Measurements from ENCODE around the gene UAP1L1. TPM values are rescaled to one million over a fixed set of nuclear protein-coding genes. Genes with fewer than 3 reads are reported as not detected.
"Not testable (repeated sequence)": the region's sequence is repeated elsewhere in the genome, so short reads cannot be mapped to it uniquely, and the experiment has no call there.

The UAP1L1 gene
- total RNA-seq, 1 experiment from 2014 or later = 24.6 TPM

DNA sequence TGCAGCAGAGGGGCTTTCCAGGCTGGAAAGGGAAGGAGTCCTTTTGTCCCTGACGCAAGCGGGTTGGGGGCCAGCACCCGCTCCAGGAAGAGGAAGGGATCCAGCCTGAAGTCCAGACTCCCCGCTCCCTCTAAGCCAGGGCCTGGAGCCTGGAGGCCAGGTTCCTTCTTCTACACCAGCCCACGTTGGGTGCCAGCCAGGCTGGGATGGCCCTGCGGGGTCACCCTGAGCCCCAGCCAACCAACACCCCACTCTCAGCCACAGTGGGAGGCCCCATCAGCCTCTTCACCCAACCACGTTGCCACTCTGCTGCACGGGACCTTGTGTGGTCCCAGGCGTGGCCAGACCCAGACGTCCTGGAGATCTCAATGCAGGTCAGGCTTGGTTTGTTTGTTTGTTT, 44.5 kb upstream of the UAP1L1 start:
- H3K9me3 ChIP-seq = no peaks in the 10 kb centered on the region
- Mint-ChIP-seq H3K27me3 (ENCODE audit: insufficient read depth, unreplicated experiment) (no peaks in the 10 kb centered on the region), H3K27ac (ENCODE audit: unreplicated experiment) (no peak overlapping the region), H3K36me3 (ENCODE audit: insufficient read depth, unreplicated experiment) (peaks cover 17% of the 10 kb centered on the region), H3K4me3 (ENCODE audit: unreplicated experiment) (no peak overlapping the region), H3K9me3 (ENCODE audit: unreplicated experiment) (no peaks in the 10 kb centered on the region), H3K4me1 (ENCODE audit: low read depth, unreplicated experiment) (no peaks in the 10 kb centered on the region)
- intact Hi-C loops (cut with micrococcal nuclease; ENCODE audit: unreplicated experiment) = no loop called here
- H3K27me3 ChIP-seq (replicated peaks; ENCODE audit: control insufficient read depth, insufficient read depth, low read length) = no peaks in the 10 kb centered on the region
- H3K4me1 ChIP-seq = peaks cover 20% of the 10 kb centered on the region
- CTCF ChIA-PET = interaction anchor here (0.7 kb wide), 1 partner anchor 96 kb away, joined by 3 read pairs; no protein-coding TSS in a partner anchor
- H3K4me3 ChIP-seq (ENCODE audit: low read depth, low read length) = no peak overlapping the region
- DNase-seq = no peak
- TF ChIP-seq, protein P1, sequence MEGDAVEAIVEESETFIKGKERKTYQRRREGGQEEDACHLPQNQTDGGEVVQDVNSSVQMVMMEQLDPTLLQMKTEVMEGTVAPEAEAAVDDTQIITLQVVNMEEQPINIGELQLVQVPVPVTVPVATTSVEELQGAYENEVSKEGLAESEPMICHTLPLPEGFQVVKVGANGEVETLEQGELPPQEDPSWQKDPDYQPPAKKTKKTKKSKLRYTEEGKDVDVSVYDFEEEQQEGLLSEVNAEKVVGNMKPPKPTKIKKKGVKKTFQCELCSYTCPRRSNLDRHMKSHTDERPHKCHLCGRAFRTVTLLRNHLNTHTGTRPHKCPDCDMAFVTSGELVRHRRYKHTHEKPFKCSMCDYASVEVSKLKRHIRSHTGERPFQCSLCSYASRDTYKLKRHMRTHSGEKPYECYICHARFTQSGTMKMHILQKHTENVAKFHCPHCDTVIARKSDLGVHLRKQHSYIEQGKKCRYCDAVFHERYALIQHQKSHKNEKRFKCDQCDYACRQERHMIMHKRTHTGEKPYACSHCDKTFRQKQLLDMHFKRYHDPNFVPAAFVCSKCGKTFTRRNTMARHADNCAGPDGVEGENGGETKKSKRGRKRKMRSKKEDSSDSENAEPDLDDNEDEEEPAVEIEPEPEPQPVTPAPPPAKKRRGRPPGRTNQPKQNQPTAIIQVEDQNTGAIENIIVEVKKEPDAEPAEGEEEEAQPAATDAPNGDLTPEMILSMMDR (IDR thresholded peaks at IDR 0.05; ENCODE audit: insufficient read depth in 1 of 2, low read depth in 1 of 2, low read length in 1 of 2, severe bottlenecking in 1 of 2, unreplicated experiment in 1 of 2) = no peak
- no peaks in the 10 kb centered on the region for H3K36me3 ChIP-seq (ENCODE audit: control insufficient read depth, insufficient read depth, low read length)
- POLR2A ChIA-PET = no interaction called here
- no TSS peak for BruUV-seq (replicated peaks)

DNA sequence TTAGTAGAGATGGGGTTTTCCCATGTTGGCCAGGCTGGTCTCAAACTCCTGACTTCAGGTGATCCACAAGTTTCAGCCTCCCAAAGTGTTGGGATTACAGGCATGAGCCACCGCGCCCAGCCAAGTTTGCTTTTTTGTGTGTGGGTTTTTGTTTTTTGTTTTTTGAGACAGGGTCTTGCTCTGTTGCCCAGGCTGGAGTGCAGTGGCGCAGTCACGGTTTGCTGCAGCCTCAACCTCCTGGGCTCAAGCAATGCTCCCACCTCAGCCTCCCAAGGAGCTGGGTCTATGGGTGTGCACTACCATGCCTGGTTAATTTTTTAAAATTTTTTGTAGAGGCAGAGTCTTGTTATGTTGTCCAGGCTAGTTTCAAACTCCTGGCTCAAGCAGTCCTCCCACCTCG, 43.8 kb upstream of the UAP1L1 start:
- BruUV-seq (replicated peaks); H3K9me3 Mint-ChIP-seq (ENCODE audit: unreplicated experiment); H3K4me3 ChIP-seq (ENCODE audit: low read depth, low read length); intact Hi-C loops (cut with micrococcal nuclease; ENCODE audit: unreplicated experiment); H3K9me3 ChIP-seq; H3K27me3 Mint-ChIP-seq (ENCODE audit: insufficient read depth, unreplicated experiment); H3K27ac Mint-ChIP-seq (ENCODE audit: unreplicated experiment); H3K4me3 Mint-ChIP-seq (ENCODE audit: unreplicated experiment); H3K36me3 ChIP-seq (ENCODE audit: control insufficient read depth, insufficient read depth, low read length); POLR2A ChIA-PET; DNase-seq; H3K27me3 ChIP-seq (replicated peaks; ENCODE audit: control insufficient read depth, insufficient read depth, low read length); H3K4me1 Mint-ChIP-seq (ENCODE audit: low read depth, unreplicated experiment): not testable (repeated sequence)
- H3K36me3 Mint-ChIP-seq (ENCODE audit: insufficient read depth, unreplicated experiment) = peaks cover 22% of the 10 kb centered on the region
- H3K4me1 ChIP-seq = peaks cover 20% of the 10 kb centered on the region
- CTCF ChIA-PET = interaction anchor here (0.7 to 1.8 kb wide), 2 partner anchors 97 to 189 kb away, joined by 3 to 8 read pairs; no protein-coding TSS in a partner anchor

DNA sequence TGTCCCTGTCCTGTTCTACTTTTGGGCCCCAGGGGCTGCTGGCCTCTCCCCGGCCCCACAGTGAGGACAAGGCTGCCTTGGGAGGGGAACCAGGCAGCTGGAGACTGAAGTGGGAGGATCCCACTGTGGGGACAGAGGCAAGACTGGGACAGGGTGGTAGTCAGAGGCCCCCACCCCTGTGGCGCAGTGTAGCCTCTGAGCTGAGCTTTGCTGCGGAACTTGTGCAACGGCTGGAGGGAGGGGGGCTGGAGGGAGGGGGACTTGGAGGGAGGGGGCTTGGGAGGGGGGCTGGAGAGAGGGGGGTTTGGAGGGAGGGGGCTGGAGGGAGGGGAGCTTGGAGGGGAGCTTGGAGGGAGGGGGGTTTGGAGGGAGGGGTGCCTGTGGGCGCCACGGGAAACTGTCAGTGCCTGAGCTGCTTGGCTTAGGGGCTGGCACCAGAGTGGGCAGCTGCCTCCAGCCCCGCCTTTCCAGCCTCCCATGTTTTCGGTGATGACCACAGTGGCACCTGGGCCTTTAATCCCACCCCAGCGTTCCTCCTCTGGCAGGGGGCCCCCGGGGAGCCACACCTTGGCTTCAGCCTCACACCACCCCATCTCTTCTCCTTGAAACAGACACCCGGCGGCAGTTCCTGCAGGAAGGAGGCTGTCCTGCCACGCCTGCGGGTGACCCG, 43.1 kb upstream of the UAP1L1 start:
- DNase-seq = no peak
- no peaks in the 10 kb centered on the region for H3K9me3 Mint-ChIP-seq (ENCODE audit: unreplicated experiment)

More for the DNA sequence above, 43.1 kb upstream of the UAP1L1 start:
- Mint-ChIP-seq H3K4me3 (ENCODE audit: unreplicated experiment) (no peak overlapping the region), H3K27ac (ENCODE audit: unreplicated experiment) (no peak overlapping the region), H3K27me3 (ENCODE audit: insufficient read depth, unreplicated experiment) (no peaks in the 10 kb centered on the region), H3K4me1 (ENCODE audit: low read depth, unreplicated experiment) (no peaks in the 10 kb centered on the region), H3K36me3 (ENCODE audit: insufficient read depth, unreplicated experiment) (peaks cover 28% of the 10 kb centered on the region)
- Histone ChIP-seq H3K4me3 (ENCODE audit: low read depth, low read length) (no peak overlapping the region), H3K27me3 (replicated peaks; ENCODE audit: control insufficient read depth, insufficient read depth, low read length) (no peaks in the 10 kb centered on the region), H3K36me3 (ENCODE audit: control insufficient read depth, insufficient read depth, low read length) (no peaks in the 10 kb centered on the region), H3K9me3 (no peaks in the 10 kb centered on the region), H3K4me1 (peaks cover 14% of the 10 kb centered on the region)
- ChIA-PET POLR2A (no interaction called here), CTCF (interaction anchor here (0.5 to 2.4 kb wide), 21 partner anchors 9 to 235 kb away, joined by 3 to 42 read pairs (median 7); partner anchors contain the start of genes AJM1, CLIC3, MAN1B1 and NPDC1)
- TF ChIP-seq, protein P1 (IDR thresholded peaks at IDR 0.05; ENCODE audit: insufficient read depth in 1 of 2, low read depth in 1 of 2, low read length in 1 of 2, severe bottlenecking in 1 of 2, unreplicated experiment in 1 of 2) = no peak
- intact Hi-C loops (cut with micrococcal nuclease; ENCODE audit: unreplicated experiment) = loop anchor here (2.0 kb wide), 1 partner anchor 191 kb away; the partner anchor contains the start of gene AJM1
- BruUV-seq (replicated peaks) = no TSS peak

All from Caco-2 (cell line).